SH-SY5Y (cell line): ENCODE data around the gene SAG.

Source experiments
- GATA2 ChIP-seq: IDR thresholded peaks from 2 replicates; pipeline ENCODE4 v1.6.1; 2011; ENCODE audit warnings: mild to moderate bottlenecking, low read depth, low read length
- GATA3 ChIP-seq: IDR thresholded peaks from 2 replicates; pipeline ENCODE4 v1.6.1; 2011; ENCODE audit warnings: low read depth, mild to moderate bottlenecking, low read length, moderate library complexity

GRCh38 chr2:233289648-233290047 is 18.0 kb upstream of the SAG start:
- TF ChIP-seq GATA3 (no peak), GATA2 (no peak)
